ENCODE measurements around the gene CFAP299. TPM values are rescaled to one million over a fixed set of nuclear protein-coding genes. Genes with fewer than 3 reads are reported as not detected.

The CFAP299 gene
- total and polyA plus RNA-seq, 7 donors, result 1.4 TPM; not detected in 6

- Histone ChIP-seq H3K4me3 (no peak overlapping the region), H3K27me3 (no peaks in the 10 kb centered on the region), H3K4me1 (peaks cover 0 to 3% (median 0%) of the 10 kb centered on the region in 4 donors), H3K27ac (no peak overlapping the region), H3K9me3 (no peaks in the 10 kb centered on the region), H3K36me3 (no peaks in the 10 kb centered on the region)
- TF ChIP-seq CTCF (IDR thresholded peaks at IDR 0.05), result no peak
- no peak for TF ChIP-seq POLR2A (IDR thresholded peaks at IDR 0.05)
- TF ChIP-seq EP300 (IDR thresholded peaks at IDR 0.05), result no peak
- no peak for TF ChIP-seq POLR2AphosphoS5 (IDR thresholded peaks at IDR 0.05)
- intact Hi-C loops (cut with DNase I), result no loop called here
- WGBS, 2 donors, result 86 to 87% methylated on average over 3 of the region's 3 CpGs
- no peak for DNase-seq
These were observed 140.3 kb downstream of the CFAP299 start for GRCh38 chr4:80475798-80476197.

DNA sequence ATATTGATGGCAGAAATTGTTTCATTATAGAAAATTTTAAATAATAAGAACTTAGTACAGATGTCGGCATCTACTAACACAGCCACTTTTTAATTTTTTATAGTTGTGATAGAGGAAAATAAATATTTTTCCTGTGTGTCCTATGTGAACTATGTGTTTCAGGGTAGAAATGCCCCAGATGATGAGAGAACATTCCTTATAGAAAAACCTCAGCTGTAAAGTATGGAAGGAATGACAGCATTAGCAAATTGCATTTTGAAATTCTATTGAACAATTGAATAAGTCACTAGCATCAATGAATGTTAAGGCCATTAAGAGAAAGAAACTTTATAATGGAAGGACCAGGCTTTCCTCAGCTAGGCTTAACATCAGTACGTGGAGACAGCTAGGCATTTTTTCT lies 149.2 kb downstream of the CFAP299 start:
- no peaks in the 10 kb centered on the region for H3K9me3 ChIP-seq
- 91 to 97% methylated on average over 2 of the region's 2 CpGs for WGBS, 2 donors
- H3K36me3 ChIP-seq, result no peaks in the 10 kb centered on the region
- DNase-seq, result no peak
- H3K4me3 ChIP-seq, result no peak overlapping the region
- TF ChIP-seq CTCF (IDR thresholded peaks at IDR 0.05) (no peak), POLR2AphosphoS5 (IDR thresholded peaks at IDR 0.05) (no peak), POLR2A (IDR thresholded peaks at IDR 0.05) (no peak), EP300 (IDR thresholded peaks at IDR 0.05) (no peak)
- intact Hi-C loops (cut with DNase I), result no loop called here
- no peaks in the 10 kb centered on the region for H3K27me3 ChIP-seq
- H3K4me1 ChIP-seq, result no peaks in the 10 kb centered on the region
- no peak overlapping the region for H3K27ac ChIP-seq

- H3K36me3 ChIP-seq, result no peaks in the 10 kb centered on the region
- H3K4me1 ChIP-seq, result no peaks in the 10 kb centered on the region
- no peaks in the 10 kb centered on the region for H3K9me3 ChIP-seq
- DNase-seq, result no peak
- WGBS, 2 donors, result 82 to 86% methylated on average over 3 of the region's 3 CpGs
- intact Hi-C loops (cut with DNase I), result no loop called here
- no peaks in the 10 kb centered on the region for H3K27me3 ChIP-seq
- TF ChIP-seq EP300 (IDR thresholded peaks at IDR 0.05) (no peak), POLR2AphosphoS5 (IDR thresholded peaks at IDR 0.05) (no peak), POLR2A (IDR thresholded peaks at IDR 0.05) (no peak), CTCF (IDR thresholded peaks at IDR 0.05) (no peak)
- H3K4me3 ChIP-seq, result no peak overlapping the region
- H3K27ac ChIP-seq, result no peak overlapping the region
These were observed 151.1 kb downstream of the CFAP299 start for GRCh38 chr4:80486603-80487002.

GRCh38 chr4:80489798-80490197 lies 154.3 kb downstream of the CFAP299 start:
- TF ChIP-seq EP300 (IDR thresholded peaks at IDR 0.05) (no peak), POLR2AphosphoS5 (IDR thresholded peaks at IDR 0.05) (no peak), POLR2A (IDR thresholded peaks at IDR 0.05) (no peak), CTCF (IDR thresholded peaks at IDR 0.05) (no peak)
- H3K27ac ChIP-seq, result no peak overlapping the region
- no peaks in the 10 kb centered on the region for H3K27me3 ChIP-seq
- no peaks in the 10 kb centered on the region for H3K9me3 ChIP-seq
- WGBS, 2 donors, result 76 to 80% methylated on average over 4 of the region's 4 CpGs
- H3K4me1 ChIP-seq, result no peaks in the 10 kb centered on the region
- H3K4me3 ChIP-seq, result no peak overlapping the region
- DNase-seq, result no peak
- H3K36me3 ChIP-seq, result no peaks in the 10 kb centered on the region
- intact Hi-C loops (cut with DNase I), result no loop called here

- WGBS, 2 donors, result 15 to 52% methylated on average over 1 of the region's 1 CpG
- peaks cover 0 to 4% (median 0%) of the 10 kb centered on the region in 4 donors for H3K9me3 ChIP-seq
- no peak overlapping the region for H3K27ac ChIP-seq
- no peaks in the 10 kb centered on the region for H3K27me3 ChIP-seq
- no peaks in the 10 kb centered on the region for H3K4me1 ChIP-seq
- DNase-seq, result no peak
- no peak for TF ChIP-seq POLR2A (IDR thresholded peaks at IDR 0.05)
- TF ChIP-seq EP300 (IDR thresholded peaks at IDR 0.05), result no peak
- TF ChIP-seq POLR2AphosphoS5 (IDR thresholded peaks at IDR 0.05), result no peak
- TF ChIP-seq CTCF (IDR thresholded peaks at IDR 0.05), result no peak
- intact Hi-C loops (cut with DNase I), result loop anchor here (2.0 kb wide), 1 partner anchor 56 kb away; no protein-coding TSS in a partner anchor
- H3K36me3 ChIP-seq, result no peaks in the 10 kb centered on the region
- H3K4me3 ChIP-seq, result no peak overlapping the region
These were observed 157.2 kb downstream of the CFAP299 start for GRCh38 chr4:80492761-80493160.
